NCI-H524 treated with DMSO at 0.1 percent for 48 hours (cell line): ENCODE data around the gene BTN2A1.
"Not testable (repeated sequence)": the region's sequence is repeated elsewhere in the genome, so short reads cannot be mapped to it uniquely, and the experiment has no call there.

Source experiments
- DNase-seq: peaks from one replicate; lab custom pipeline; 2025; lab: John Stamatoyannopoulos, UW

The BTN2A1 gene

GRCh38 chr6:26432627-26433201 is 25.0 kb upstream of the BTN2A1 start:
- DNase-seq, result no peak

- not testable (repeated sequence) for DNase-seq
Observed at GRCh38 chr6:26433680-26434079, 24.1 kb upstream of the BTN2A1 start.

DNA sequence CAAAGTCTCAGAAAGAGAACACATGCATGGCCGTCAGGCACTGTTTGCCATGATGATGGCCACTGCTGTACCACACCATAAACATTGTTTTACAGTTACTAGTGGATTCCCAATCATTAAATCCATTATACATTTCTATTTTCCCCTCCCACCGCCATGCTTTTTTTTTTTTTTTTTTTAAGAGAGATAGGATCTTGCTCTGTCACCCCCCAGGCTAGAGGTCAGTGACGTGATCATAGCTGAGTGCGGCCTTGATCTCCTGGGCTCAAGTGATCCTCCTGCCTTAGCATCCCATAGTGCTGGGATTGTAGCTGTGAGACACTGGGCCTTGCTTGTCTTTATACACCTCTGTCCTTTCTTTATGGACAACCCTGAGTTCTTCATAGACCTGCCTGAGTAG is 21.7 kb upstream of the BTN2A1 start:
- DNase-seq, result no peak

DNA sequence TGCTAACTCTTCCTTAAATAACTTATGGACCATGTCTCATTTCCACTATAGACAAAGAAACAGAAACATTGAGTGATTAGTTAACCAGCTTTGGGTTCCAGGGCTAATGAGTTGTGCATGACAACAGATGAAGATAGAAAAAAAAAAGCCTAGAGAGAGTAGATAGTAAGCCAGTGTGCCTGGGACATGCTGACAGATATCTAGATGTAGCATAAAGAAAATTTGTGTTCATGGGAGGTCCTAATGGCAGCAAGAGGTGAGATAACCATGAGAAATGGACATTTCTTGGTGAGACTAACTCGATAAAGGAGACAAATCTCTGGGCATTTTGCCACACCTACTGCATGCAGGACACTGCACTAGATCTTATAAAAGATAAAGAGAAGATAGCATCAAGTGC is 20.2 kb upstream of the BTN2A1 start:
- DNase-seq, result no peak

- no peak for DNase-seq
Observed at GRCh38 chr6:26438000-26438399, 19.8 kb upstream of the BTN2A1 start.

DNA sequence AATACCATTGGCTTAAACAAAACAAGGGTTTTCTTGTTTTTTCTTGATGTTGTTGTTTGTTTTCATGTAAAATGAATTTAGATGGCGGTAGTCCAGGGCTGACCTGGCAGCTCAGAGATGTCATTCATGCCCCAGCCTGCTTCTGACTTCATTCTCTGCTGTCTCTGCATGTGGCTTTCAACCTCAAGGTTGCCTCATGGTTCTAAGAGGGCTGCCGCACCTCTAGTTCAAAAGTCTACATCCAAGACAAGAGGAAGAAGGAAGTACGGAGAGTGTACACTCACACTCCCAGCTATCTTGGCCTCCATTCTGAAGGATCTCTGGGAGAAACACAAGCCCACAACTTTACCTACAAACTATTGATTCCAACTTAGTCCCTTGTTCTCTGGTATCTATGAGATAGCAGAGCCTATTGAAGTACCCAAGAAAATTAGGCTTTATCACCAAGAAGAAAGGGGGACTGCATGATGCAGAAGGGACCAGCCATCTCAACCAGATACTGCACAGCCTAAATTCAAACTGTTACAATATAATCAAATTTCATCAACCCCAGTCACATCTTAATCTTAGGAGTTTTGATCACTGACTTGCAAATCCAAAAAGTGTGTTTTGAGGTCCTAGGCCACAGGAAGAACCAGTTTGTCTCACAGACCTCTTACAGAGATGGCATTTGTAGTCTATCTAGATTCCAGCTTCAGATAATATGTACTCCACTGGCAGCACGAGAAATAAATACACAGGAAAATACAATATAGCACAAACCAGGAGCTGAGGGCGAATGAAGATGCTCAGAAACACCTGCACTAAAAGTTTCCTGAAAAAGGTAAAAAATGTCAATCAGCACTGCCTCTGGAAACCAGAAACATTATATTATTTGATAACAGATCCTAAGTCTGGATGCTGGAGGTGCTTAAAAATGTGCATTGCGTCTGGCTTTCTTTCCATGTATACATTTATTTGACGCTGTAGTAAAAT is 18.3 kb upstream of the BTN2A1 start:
- no peak for DNase-seq

GRCh38 chr6:26440977-26441358 is 16.8 kb upstream of the BTN2A1 start:
- DNase-seq, result no peak

DNA sequence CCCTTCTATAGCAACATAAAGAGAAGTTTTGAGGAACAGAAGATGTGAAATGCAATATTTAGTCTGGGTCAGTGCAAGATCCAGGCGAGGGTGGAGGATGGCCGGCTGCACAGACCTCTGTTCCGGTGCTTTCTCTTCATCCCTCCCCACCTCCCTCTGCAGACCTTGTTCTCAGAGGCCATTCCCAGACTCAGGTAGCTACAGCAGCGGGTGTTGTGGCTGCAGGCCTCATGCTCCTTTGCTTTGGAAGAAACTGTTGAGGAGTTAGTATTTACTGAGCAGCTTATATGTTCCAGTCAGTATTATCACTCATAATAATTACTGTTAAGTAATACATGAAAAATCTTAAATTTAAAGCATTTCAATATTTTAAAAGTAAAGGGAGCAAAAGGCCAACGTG is 15.8 kb upstream of the BTN2A1 start:
- DNase-seq, result no peak

GRCh38 chr6:26445934-26446667 is 11.7 kb upstream of the BTN2A1 start:
- no peak for DNase-seq

GRCh38 chr6:26447257-26447656 is 10.5 kb upstream of the BTN2A1 start:
- no peak for DNase-seq

- DNase-seq, result no peak
Observed at GRCh38 chr6:26450240-26450639, 7.5 kb upstream of the BTN2A1 start.

DNA sequence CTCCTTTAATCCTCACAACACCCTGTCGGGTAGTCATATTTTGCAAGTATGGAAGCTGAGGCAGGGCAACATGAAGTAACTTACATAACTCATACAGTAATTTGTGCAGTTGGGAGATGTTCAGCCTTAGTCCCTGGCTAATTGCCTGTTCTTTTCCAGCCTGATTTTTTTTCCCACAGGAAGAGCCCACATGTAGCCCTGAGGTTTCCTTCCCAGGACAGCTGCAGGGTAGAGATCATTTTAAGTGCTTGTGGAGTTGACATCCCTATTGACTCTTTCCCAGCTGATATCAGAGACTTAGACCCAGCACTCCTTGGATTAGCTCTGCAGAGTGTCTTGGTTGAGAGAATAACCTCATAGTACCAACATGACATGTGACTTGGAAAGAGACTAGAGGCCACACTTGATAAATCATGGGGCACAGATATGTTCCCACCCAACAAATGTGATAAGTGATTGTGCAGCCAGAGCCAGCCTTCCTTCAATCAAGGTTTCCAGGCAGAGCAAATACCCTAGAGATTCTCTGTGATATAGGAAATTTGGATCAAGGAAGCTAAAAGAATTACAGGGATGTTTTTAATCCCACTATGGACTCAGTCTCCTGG is 5.0 kb upstream of the BTN2A1 start:
- no peak for DNase-seq

DNA sequence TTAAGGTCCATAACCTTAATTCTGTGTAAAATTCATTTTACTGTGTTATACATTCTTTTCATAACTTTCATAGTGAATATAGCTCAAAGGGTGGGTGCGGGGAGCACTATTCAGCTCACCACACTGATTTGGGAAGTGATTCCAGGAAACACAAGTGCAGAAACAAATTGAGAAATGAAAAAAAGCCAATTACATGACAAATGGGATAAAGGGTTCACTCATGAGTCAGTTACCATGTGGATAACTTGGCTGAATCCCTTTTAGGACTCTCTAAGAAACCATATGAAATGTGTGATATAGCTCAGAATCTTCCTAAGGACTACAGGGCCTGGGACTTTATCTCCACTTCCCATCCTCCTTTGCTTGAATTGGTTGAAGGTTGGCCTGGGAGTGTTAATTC is 3.1 kb upstream of the BTN2A1 start:
- DNase-seq, result no peak

- no peak for DNase-seq
Observed at GRCh38 chr6:26455357-26455970, 2.3 kb upstream of the BTN2A1 start.

- DNase-seq, result peak; percentile 54
Observed at GRCh38 chr6:26457264-26457805, 420 bp upstream of the BTN2A1 start.

- no peak for DNase-seq
Observed at GRCh38 chr6:26459023-26459810, 1.5 kb downstream of the BTN2A1 start.

- DNase-seq, result not testable (repeated sequence)
Observed at GRCh38 chr6:26461353-26461752, 3.6 kb downstream of the BTN2A1 start.

GRCh38 chr6:26464014-26464413 is 6.3 kb downstream of the BTN2A1 start:
- DNase-seq, result no peak

DNA sequence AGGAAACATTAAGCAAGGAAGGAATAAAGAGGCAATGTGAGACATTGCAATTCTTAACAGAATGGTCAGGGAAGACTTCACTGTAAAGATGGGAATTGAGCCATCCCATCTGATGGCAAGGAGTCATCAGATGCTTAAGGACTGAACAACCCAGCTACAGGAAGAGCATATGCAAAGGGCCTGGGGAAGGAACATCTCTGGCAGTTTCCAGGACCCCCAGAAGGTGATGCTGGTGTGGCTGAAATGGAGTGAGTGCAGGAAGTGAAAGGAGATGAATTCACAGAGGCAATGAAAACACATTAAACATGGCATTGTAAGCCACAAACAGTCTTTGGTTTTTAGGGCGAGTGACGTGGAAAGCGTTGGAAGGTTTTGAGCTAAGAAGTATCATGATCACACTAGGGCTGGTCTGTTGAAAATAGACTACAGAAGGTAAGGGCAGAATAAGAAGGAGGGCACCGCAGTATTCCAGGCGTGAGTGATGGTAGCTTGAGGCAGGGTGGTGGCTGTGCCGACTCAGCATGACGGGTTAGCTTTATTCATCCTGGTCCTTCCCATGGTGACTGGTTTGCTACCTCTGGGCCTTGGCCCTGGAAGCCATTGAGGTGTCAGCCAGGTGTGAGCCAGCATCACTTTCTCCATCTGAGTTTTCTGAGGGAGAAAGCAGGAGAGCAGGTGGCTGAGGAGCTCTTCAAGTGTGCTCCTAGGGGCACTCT is 6.8 kb downstream of the BTN2A1 start:
- no peak for DNase-seq

GRCh38 chr6:26465776-26466175 is 8.0 kb downstream of the BTN2A1 start:
- no peak for DNase-seq
